Esophagus muscularis mucosa (tissue), 4 donors: ENCODE data around the gene MCOLN3. TPM values are rescaled to one million over a fixed set of nuclear protein-coding genes. Genes with fewer than 3 reads are reported as not detected.

Source experiments
- DNase-seq: peaks from one replicate; pipeline ENCODE4 v3.0.0-alpha.2; 2017; ENCODE audit errors: extremely low spot score
- H3K27ac ChIP-seq, 4 donors: fragments of 200-600 bp; sonication (generic); replicated peaks in 1 of 4; 1 replicate in 3 of 4; 2 replicates in 1 of 4; pipeline ENCODE4 v1.5.1; 2016 to 2019; ENCODE audit warnings: mild to moderate bottlenecking in 1 of 4
- H3K27me3 ChIP-seq, 4 donors: fragments of 200-600 bp; sonication (generic); one replicate each; pipeline versions ENCODE4 v1.5.1 to v1.6.0; 2016 to 2019
- H3K36me3 ChIP-seq, 4 donors: fragments of 200-600 bp; sonication (generic); one replicate each; pipeline ENCODE4 v1.5.1; 2016 to 2019
- H3K4me1 ChIP-seq, 4 donors: fragments of 200-600 bp; sonication (generic); one replicate each; pipeline ENCODE4 v1.5.1; 2016 to 2019
- H3K4me3 ChIP-seq, 4 donors: fragments of 200-600 bp; sonication (generic); 1 replicate in 2 of 4; 2 replicates in 2 of 4; pipeline ENCODE4 v1.5.1; 2016 to 2019; ENCODE audit warnings: mild to moderate bottlenecking in 4 of 4, moderate library complexity in 1 of 4
- H3K9me3 ChIP-seq, 4 donors: fragments of 200-600 bp; sonication (generic); 1 replicate in 3 of 4; 2 replicates in 1 of 4; pipeline ENCODE4 v1.5.1; 2016 to 2019
- CTCF ChIP-seq, 3 experiments: fragments of 200-600 bp in 2 of 3; fragments of 450-650 bp in 1 of 3; sonication (generic) in 2 of 3; IDR thresholded peaks; one replicate each; pipeline ENCODE4 v1.5.1; 2017 to 2019; ENCODE audit warnings: antibody characterized with exemption in 3 of 3, mild to moderate bottlenecking in 2 of 3, moderate library complexity in 1 of 3
- EP300 ChIP-seq: sonication (generic); formaldehyde crosslinking; IDR thresholded peaks from one replicate; pipeline ENCODE4 v1.6.1; 2017; ENCODE audit warnings: antibody characterized with exemption
- POLR2A ChIP-seq: fragments of 450-650 bp; IDR thresholded peaks from one replicate; pipeline ENCODE4 v1.6.1; 2017; ENCODE audit warnings: antibody characterized with exemption, moderate library complexity, mild to moderate bottlenecking, low read depth
- POLR2AphosphoS5 ChIP-seq, 2 donors: sonication (generic); formaldehyde crosslinking; IDR thresholded peaks; one replicate each; pipeline ENCODE4 v1.6.1; 2017; ENCODE audit warnings: antibody characterized with exemption in 2 of 2
- WGBS: methylation state at CpG from one replicate; pipeline ENCODE4 v1.1.5; 2018; 5-methylcytosine and 5-hydroxymethylcytosine counted together
- intact Hi-C: fragments of 100-400 bp; cut with DNase I; formaldehyde crosslinking; loops from one replicate; pipeline ENCODE4 v1.15.1; 2023
- total RNA-seq, 4 donors: library from RNA; depleted of rRNA; stranded (reverse); fragments of >200 nt; gene quantifications; one replicate each; pipeline versions ENCODE4 v1.1.0 to v1.2.1, GENCODE V29; 2016

The MCOLN3 gene
- total RNA-seq, 4 donors from 2014 or later = 0.65 to 2.1 (median 1.0) TPM

GRCh38 chr1:85001742-85002141, 46.6 kb downstream of the MCOLN3 start:
- Histone ChIP-seq H3K36me3 (no peaks in the 10 kb centered on the region), H3K27ac (no peak overlapping the region), H3K27me3 (peaks cover 0 to 67% (median 16%) of the 10 kb centered on the region in 4 donors), H3K4me3 (no peak overlapping the region), H3K4me1 (peaks cover 14 to 24% (median 20%) of the 10 kb centered on the region in 4 donors), H3K9me3 (no peaks in the 10 kb centered on the region)
- no peak for TF ChIP-seq EP300
- no peak for TF ChIP-seq POLR2AphosphoS5 (IDR thresholded peaks at IDR 0.05)
- no peak for TF ChIP-seq CTCF (IDR thresholded peaks at IDR 0.05)
- no peak for TF ChIP-seq POLR2A
- no peak for DNase-seq
- intact Hi-C loops = no loop called here

GRCh38 chr1:84998642-84999280, 49.5 kb downstream of the MCOLN3 start:
- no peaks in the 10 kb centered on the region for H3K9me3 ChIP-seq
- peaks cover 0 to 77% (median 20%) of the 10 kb centered on the region in 4 donors for H3K27me3 ChIP-seq
- no peak for DNase-seq
- peaks cover 18 to 29% (median 25%) of the 10 kb centered on the region in 4 donors for H3K4me1 ChIP-seq
- 44% methylated on average over 14 of the region's 14 CpGs for WGBS
- intact Hi-C loops = no loop called here
- no peaks in the 10 kb centered on the region for H3K36me3 ChIP-seq
- no peak for TF ChIP-seq EP300
- no peak for TF ChIP-seq POLR2AphosphoS5 (IDR thresholded peaks at IDR 0.05)
- TF ChIP-seq CTCF (IDR thresholded peaks at IDR 0.05) = no peak
- TF ChIP-seq POLR2A = no peak
- H3K4me3 ChIP-seq = peak overlapping the region in 3 of 4 donors; percentile 57 to 63 (median 63)
- no peak overlapping the region for H3K27ac ChIP-seq

GRCh38 chr1:84997667-84998600, 50.4 kb downstream of the MCOLN3 start:
- H3K27ac ChIP-seq = no peak overlapping the region

More at GRCh38 chr1:84997667-84998600, 50.4 kb downstream of the MCOLN3 start:
- peaks cover 18 to 29% (median 25%) of the 10 kb centered on the region in 4 donors for H3K4me1 ChIP-seq
- peak overlapping the region; percentile 57 to 63 (median 61) for H3K4me3 ChIP-seq
- H3K9me3 ChIP-seq = no peaks in the 10 kb centered on the region
- 4% methylated on average over 38 of the region's 58 CpGs for WGBS
- no peak for DNase-seq
- H3K36me3 ChIP-seq = no peaks in the 10 kb centered on the region
- intact Hi-C loops = no loop called here
- TF ChIP-seq POLR2AphosphoS5 (IDR thresholded peaks at IDR 0.05) = no peak
- no peak for TF ChIP-seq EP300
- no peak for TF ChIP-seq CTCF (IDR thresholded peaks at IDR 0.05)
- no peak for TF ChIP-seq POLR2A
- peaks cover 0 to 69% (median 17%) of the 10 kb centered on the region in 4 donors for H3K27me3 ChIP-seq
